Suprapubic skin (tissue), 4 donors: ENCODE results near the gene CD99L2. TPM values are rescaled to one million over a fixed set of nuclear protein-coding genes. Genes with fewer than 3 reads are reported as not detected.
A peak's percentile ranks its signal among the peaks of the same experiment; 100 is the strongest.

Experiments
- DNase-seq, 2 donors: peaks; one replicate each; pipeline ENCODE4 v3.0.0-alpha.2; 2019; ENCODE audit warnings: low spot score in 2 of 2
- H3K27ac ChIP-seq: fragments of 200-600 bp; sonication (generic); one replicate; pipeline ENCODE4 v1.5.1; 2019
- H3K27me3 ChIP-seq: fragments of 200-600 bp; sonication (generic); one replicate; pipeline ENCODE4 v1.5.1; 2019
- H3K36me3 ChIP-seq: fragments of 200-600 bp; sonication (generic); one replicate; pipeline ENCODE4 v1.5.1; 2019
- H3K4me1 ChIP-seq: fragments of 200-600 bp; sonication (generic); one replicate; pipeline ENCODE4 v1.5.1; 2019
- H3K4me3 ChIP-seq: fragments of 200-600 bp; sonication (generic); one replicate; pipeline ENCODE4 v1.5.1; 2019; ENCODE audit warnings: mild to moderate bottlenecking
- H3K9me3 ChIP-seq: fragments of 200-600 bp; sonication (generic); one replicate; pipeline ENCODE4 v1.5.1; 2019
- EP300 ChIP-seq: sonication (generic); formaldehyde crosslinking; IDR thresholded peaks from one replicate; pipeline ENCODE4 v1.6.1; 2017; ENCODE audit warnings: antibody characterized with exemption
- POLR2A ChIP-seq, 2 donors: fragments of 450-650 bp; IDR thresholded peaks; one replicate each; pipeline ENCODE4 v1.6.1; 2017; ENCODE audit warnings: antibody characterized with exemption in 2 of 2, mild to moderate bottlenecking in 2 of 2, moderate library complexity in 2 of 2
- POLR2AphosphoS5 ChIP-seq, 3 donors: sonication (generic); formaldehyde crosslinking; IDR thresholded peaks; one replicate each; pipeline ENCODE4 v1.6.1; 2017; ENCODE audit warnings: antibody characterized with exemption in 3 of 3
- WGBS: methylation state at CpG from one replicate; pipeline ENCODE4 v1.1.5; 2018; 5-methylcytosine and 5-hydroxymethylcytosine counted together
- total RNA-seq, 4 donors: library from RNA; depleted of rRNA; stranded (reverse); fragments of >200 nt; gene quantifications; one replicate each; pipeline ENCODE4 v1.1.0, GENCODE V29; 2016
- TF ChIP-seq, protein P1 (sequence below), 2 donors: fragments of 200-600 bp in 1 of 2; fragments of 450-650 bp in 1 of 2; sonication (generic) in 1 of 2; IDR thresholded peaks; one replicate each; pipeline ENCODE4 v1.5.1; 2016 to 2019; ENCODE audit warnings: antibody characterized with exemption in 2 of 2, mild to moderate bottlenecking in 1 of 2, moderate library complexity in 1 of 2

Gene CD99L2
- total RNA-seq, 4 donors from 2014 or later = 12.6 to 24.5 (median 18.7) TPM

DNA sequence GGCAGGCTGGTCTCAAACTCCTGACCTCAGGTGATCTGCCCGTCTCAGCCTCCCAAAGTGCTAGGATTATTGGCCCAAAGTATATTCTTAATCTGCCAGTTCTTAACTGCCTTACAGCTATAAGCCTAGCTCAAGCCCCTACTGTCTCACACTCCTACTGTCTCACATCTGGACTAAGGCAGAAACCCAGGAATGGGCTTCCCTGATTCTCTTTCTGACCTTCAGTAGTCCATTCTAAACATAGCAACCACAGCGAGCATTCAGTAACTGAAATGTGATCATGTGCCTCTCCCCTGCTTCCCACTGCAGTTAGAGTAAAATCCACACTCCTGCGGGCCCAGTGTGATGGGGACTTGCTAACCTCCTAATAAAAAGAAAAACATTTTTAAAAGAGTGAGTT is 146.3 kb downstream of the CD99L2 start:
- DNase-seq = no peak
- Histone ChIP-seq H3K9me3 (no peaks in the 10 kb centered on the region), H3K4me1 (no peaks in the 10 kb centered on the region), H3K27me3 (no peaks in the 10 kb centered on the region), H3K27ac (no peak overlapping the region), H3K4me3 (no peak overlapping the region), H3K36me3 (peaks cover 11% of the 10 kb centered on the region)
- 81% methylated on average over 3 of the region's 3 CpGs for WGBS
- TF ChIP-seq POLR2A (IDR thresholded peaks at IDR 0.05) (no peak), POLR2AphosphoS5 (IDR thresholded peaks at IDR 0.05) (no peak), EP300 (no peak)
- TF ChIP-seq, protein P1, sequence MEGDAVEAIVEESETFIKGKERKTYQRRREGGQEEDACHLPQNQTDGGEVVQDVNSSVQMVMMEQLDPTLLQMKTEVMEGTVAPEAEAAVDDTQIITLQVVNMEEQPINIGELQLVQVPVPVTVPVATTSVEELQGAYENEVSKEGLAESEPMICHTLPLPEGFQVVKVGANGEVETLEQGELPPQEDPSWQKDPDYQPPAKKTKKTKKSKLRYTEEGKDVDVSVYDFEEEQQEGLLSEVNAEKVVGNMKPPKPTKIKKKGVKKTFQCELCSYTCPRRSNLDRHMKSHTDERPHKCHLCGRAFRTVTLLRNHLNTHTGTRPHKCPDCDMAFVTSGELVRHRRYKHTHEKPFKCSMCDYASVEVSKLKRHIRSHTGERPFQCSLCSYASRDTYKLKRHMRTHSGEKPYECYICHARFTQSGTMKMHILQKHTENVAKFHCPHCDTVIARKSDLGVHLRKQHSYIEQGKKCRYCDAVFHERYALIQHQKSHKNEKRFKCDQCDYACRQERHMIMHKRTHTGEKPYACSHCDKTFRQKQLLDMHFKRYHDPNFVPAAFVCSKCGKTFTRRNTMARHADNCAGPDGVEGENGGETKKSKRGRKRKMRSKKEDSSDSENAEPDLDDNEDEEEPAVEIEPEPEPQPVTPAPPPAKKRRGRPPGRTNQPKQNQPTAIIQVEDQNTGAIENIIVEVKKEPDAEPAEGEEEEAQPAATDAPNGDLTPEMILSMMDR (IDR thresholded peaks at IDR 0.05) = no peak

DNA sequence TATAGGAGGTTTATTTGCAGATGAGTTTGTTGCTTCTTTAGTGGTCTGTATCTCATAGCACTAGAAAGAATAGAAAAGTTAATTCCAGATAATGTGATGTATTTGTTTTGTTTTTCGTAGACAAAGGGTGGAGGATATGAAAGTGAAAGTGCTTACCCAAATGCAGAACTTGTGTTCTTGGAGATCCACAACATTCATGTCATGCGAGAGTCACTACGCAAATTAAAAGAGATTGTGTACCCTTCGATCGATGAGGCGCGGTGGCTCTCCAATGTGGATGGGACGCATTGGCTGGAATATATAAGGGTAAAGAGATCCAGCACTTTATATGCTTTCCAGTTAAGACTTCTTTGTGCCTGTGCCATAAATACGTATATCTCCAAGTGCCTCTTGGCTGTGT is 162.0 kb downstream of the CD99L2 start:
- Histone ChIP-seq H3K9me3 (no peaks in the 10 kb centered on the region), H3K4me1 (no peaks in the 10 kb centered on the region), H3K36me3 (peaks cover 50% of the 10 kb centered on the region), H3K27me3 (no peaks in the 10 kb centered on the region), H3K27ac (no peak overlapping the region), H3K4me3 (no peak overlapping the region)
- no peak for DNase-seq
- WGBS = 84% methylated on average over 9 of the region's 9 CpGs
- TF ChIP-seq POLR2AphosphoS5 (IDR thresholded peaks at IDR 0.05) (no peak), EP300 (no peak), POLR2A (IDR thresholded peaks at IDR 0.05) (no peak)
- TF ChIP-seq, protein P1 (IDR thresholded peaks at IDR 0.05) = no peak

DNA sequence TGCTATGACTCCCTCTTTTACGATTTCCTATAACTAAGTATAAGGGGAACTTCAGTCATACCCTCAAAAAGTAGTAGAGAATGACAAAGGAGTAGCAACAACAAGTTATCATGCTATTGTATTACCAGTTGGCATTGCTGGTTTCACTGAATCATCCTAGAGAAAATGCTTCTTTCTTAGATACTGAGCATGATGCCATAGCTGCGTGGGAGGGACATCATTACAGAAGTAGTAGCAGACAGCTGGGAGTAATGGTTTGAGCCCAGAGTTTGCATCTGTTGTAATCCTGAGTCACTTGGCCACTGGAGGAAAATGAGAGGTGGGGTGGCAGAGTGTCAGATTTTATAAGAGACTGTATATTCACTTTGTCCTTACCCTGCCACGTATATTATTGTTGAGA is 166.7 kb downstream of the CD99L2 start:
- H3K27me3 ChIP-seq = no peaks in the 10 kb centered on the region
- H3K9me3 ChIP-seq = no peaks in the 10 kb centered on the region
- 60% methylated on average over 3 of the region's 3 CpGs for WGBS
- H3K27ac ChIP-seq = peak overlapping the region; percentile 18
- DNase-seq = no peak
- no peaks in the 10 kb centered on the region for H3K4me1 ChIP-seq
- H3K4me3 ChIP-seq = no peak overlapping the region
- TF ChIP-seq, protein P1 (IDR thresholded peaks at IDR 0.05) = no peak
- TF ChIP-seq EP300 (no peak), POLR2A (IDR thresholded peaks at IDR 0.05) (no peak), POLR2AphosphoS5 (IDR thresholded peaks at IDR 0.05) (no peak)
- peaks cover 32% of the 10 kb centered on the region for H3K36me3 ChIP-seq

DNA sequence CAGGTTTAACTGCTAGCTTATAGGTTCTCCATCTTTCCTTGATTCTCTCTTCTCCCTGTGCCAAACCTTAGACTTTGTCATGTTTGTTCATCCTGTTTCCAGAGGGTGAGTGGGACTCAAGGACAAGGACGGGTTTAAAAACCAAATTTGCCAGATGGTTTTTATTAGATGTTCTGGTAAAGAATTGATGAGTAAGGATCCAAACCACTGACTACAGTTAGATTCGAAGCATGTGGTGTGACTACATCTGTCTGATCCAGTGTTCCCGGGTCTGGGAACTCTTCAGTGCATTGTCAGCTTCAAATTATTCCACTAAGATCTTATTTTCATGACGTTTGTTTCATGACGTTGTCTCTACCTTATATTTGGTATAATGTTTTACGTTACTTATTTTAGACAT is 167.7 kb downstream of the CD99L2 start:
- Histone ChIP-seq H3K27ac (no peak overlapping the region), H3K9me3 (no peaks in the 10 kb centered on the region), H3K4me3 (no peak overlapping the region), H3K36me3 (peaks cover 27% of the 10 kb centered on the region), H3K27me3 (no peaks in the 10 kb centered on the region), H3K4me1 (no peaks in the 10 kb centered on the region)
- 55% methylated on average over 6 of the region's 6 CpGs for WGBS
- TF ChIP-seq, protein P1 (IDR thresholded peaks at IDR 0.05) = no peak
- TF ChIP-seq POLR2A (IDR thresholded peaks at IDR 0.05) (no peak), EP300 (no peak)
- DNase-seq = no peak

DNA sequence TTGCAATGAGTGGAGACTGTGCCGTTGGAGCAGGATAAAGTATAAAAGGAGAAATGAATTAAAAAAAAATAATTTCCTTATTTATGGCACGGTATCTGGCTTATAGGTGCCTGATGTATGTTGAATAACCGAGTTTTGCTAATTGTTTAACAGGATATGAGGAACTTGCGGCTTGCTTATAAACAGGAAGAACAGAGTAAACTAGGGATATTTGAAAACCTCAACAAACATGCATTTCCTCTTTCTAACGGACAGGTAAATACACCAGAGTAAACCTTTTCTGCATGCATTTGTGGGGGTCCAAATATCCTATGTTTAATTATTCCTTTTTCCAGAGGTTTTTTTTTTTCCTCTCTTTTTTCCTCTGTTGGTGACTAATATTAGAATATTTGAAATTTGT is 168.5 kb downstream of the CD99L2 start:
- 75% methylated on average over 5 of the region's 5 CpGs for WGBS
- no peak for TF ChIP-seq EP300
- TF ChIP-seq, protein P1 (IDR thresholded peaks at IDR 0.05) = no peak
- TF ChIP-seq POLR2AphosphoS5 (IDR thresholded peaks at IDR 0.05) = no peak
- no peak for TF ChIP-seq POLR2A (IDR thresholded peaks at IDR 0.05)
- H3K4me1 ChIP-seq = no peaks in the 10 kb centered on the region
- H3K27ac ChIP-seq = no peak overlapping the region
- H3K27me3 ChIP-seq = no peaks in the 10 kb centered on the region
- no peak overlapping the region for H3K4me3 ChIP-seq
- no peak for DNase-seq
- H3K36me3 ChIP-seq = peaks cover 25% of the 10 kb centered on the region
- H3K9me3 ChIP-seq = no peaks in the 10 kb centered on the region
